WTC11 (cell line): Measurements from ENCODE around the gene CEP63. TPM values are rescaled to one million over a fixed set of nuclear protein-coding genes. Genes with fewer than 3 reads are reported as not detected.
"Not testable (repeated sequence)": the region's sequence is repeated elsewhere in the genome, so short reads cannot be mapped to it uniquely, and the experiment has no call there.

Source experiments
- ATAC-seq: fragments of 200-7000 bp; cut with Tn5 transposase; 2 replicates; pipeline ENCODE4 v1.10.0; 2021; ENCODE audit warnings: mild to moderate bottlenecking, moderate library complexity
- CTCF ChIA-PET: fragments of 300-600 bp; sonication (Branson Sonifier 250); formaldehyde crosslinking; loops from one replicate; lab custom pipeline; 2021; ENCODE audit warnings: antibody characterized with exemption; lab: Charles Lee
- POLR2A ChIA-PET: fragments of 350-600 bp; sonication (Branson Sonifier 250); formaldehyde crosslinking; loops from one replicate; lab custom pipeline; 2021; ENCODE audit warnings: antibody characterized with exemption; lab: Charles Lee
- DNase-seq: peaks from one replicate; pipeline ENCODE4 v3.0.0; 2021; ENCODE audit warnings: low spot score
- H3K27ac Mint-ChIP-seq: 2 replicates; pipeline ENCODE4 v1.8.0; 2021; ENCODE audit warnings: mixed read lengths
- H3K27me3 Mint-ChIP-seq: 2 replicates; pipeline ENCODE4 v1.8.0; 2021; ENCODE audit warnings: low read depth, mild to moderate bottlenecking, moderate library complexity, mixed read lengths
- H3K36me3 Mint-ChIP-seq: 2 replicates; pipeline ENCODE4 v1.8.0; 2021; ENCODE audit warnings: mixed read lengths
- H3K4me1 Mint-ChIP-seq: 2 replicates; pipeline ENCODE4 v1.8.0; 2022; ENCODE audit warnings: mixed read lengths
- H3K4me3 Mint-ChIP-seq: 2 replicates; pipeline ENCODE4 v1.8.0; 2021; ENCODE audit warnings: mild to moderate bottlenecking, moderate library complexity, mixed read lengths
- H3K9me3 Mint-ChIP-seq: 2 replicates; pipeline ENCODE4 v1.8.0; 2021; ENCODE audit warnings: mixed read lengths
- AR ChIP-seq: fragments of 250-450 bp; sonication (Bioruptor Pico); IDR thresholded peaks from 2 replicates; pipeline ENCODE4 v1.9.0; 2021; ENCODE audit warnings: mild to moderate bottlenecking
- ARID4B ChIP-seq: sonication (generic); formaldehyde crosslinking; IDR thresholded peaks from 2 replicates; pipeline ENCODE4 v1.8.0; 2023; ENCODE audit warnings: missing genetic modification reagents, mild to moderate bottlenecking, borderline replicate concordance
- ATF3 ChIP-seq: sonication (generic); formaldehyde crosslinking; conservative IDR thresholded peaks from 2 replicates; pipeline ENCODE4 v1.8.1; 2022; ENCODE audit warnings: mild to moderate bottlenecking, missing genetic modification reagents
- CBFB ChIP-seq: sonication (generic); formaldehyde crosslinking; IDR thresholded peaks from 2 replicates; pipeline ENCODE4 v1.8.1; 2022; ENCODE audit warnings: mild to moderate bottlenecking, low read depth, missing genetic modification reagents
- E2F4 ChIP-seq: sonication (generic); formaldehyde crosslinking; IDR thresholded peaks from 2 replicates; pipeline ENCODE4 v1.8.1; 2022; ENCODE audit warnings: low read depth, mild to moderate bottlenecking, moderate library complexity, missing genetic modification reagents, borderline replicate concordance
- EMX1 ChIP-seq: fragments of 250-450 bp; sonication (Bioruptor Pico); IDR thresholded peaks from 2 replicates; pipeline ENCODE4 v1.8.0; 2021; ENCODE audit warnings: mild to moderate bottlenecking
- FOXP4 ChIP-seq: sonication (generic); formaldehyde crosslinking; IDR thresholded peaks from 2 replicates; pipeline ENCODE4 v1.8.0; 2022; ENCODE audit warnings: mild to moderate bottlenecking, missing genetic modification reagents
- IRF2 ChIP-seq: sonication (generic); formaldehyde crosslinking; IDR thresholded peaks from 2 replicates; pipeline ENCODE4 v1.8.0; 2022; ENCODE audit warnings: low read depth, missing genetic modification reagents, borderline replicate concordance
- MYBL2 ChIP-seq: sonication (generic); formaldehyde crosslinking; IDR thresholded peaks from 2 replicates; pipeline ENCODE4 v1.8.1; 2023; ENCODE audit warnings: mild to moderate bottlenecking, moderate library complexity, missing genetic modification reagents
- NFE2L1 ChIP-seq: sonication (generic); formaldehyde crosslinking; IDR thresholded peaks from 2 replicates; pipeline ENCODE4 v1.8.1; 2023; ENCODE audit warnings: missing genetic modification reagents
- NR2C2 ChIP-seq: sonication (generic); formaldehyde crosslinking; IDR thresholded peaks from 2 replicates; pipeline ENCODE4 v1.8.0; 2022; ENCODE audit warnings: mild to moderate bottlenecking, missing genetic modification reagents
- RORB ChIP-seq: fragments of 250-450 bp; sonication (Bioruptor Pico); IDR thresholded peaks from 2 replicates; pipeline ENCODE4 v1.9.0; 2021; ENCODE audit warnings: mild to moderate bottlenecking
- ZNF121 ChIP-seq: sonication (generic); formaldehyde crosslinking; IDR thresholded peaks from 2 replicates; pipeline ENCODE4 v1.8.0; 2023; ENCODE audit warnings: missing genetic modification reagents
- ZNF232 ChIP-seq: sonication (generic); formaldehyde crosslinking; IDR thresholded peaks from 2 replicates; pipeline ENCODE4 v1.8.0; 2022; ENCODE audit warnings: mild to moderate bottlenecking, missing genetic modification reagents
- ZNF281 ChIP-seq: sonication (generic); formaldehyde crosslinking; IDR thresholded peaks from 2 replicates; pipeline ENCODE4 v1.8.0; 2023; ENCODE audit warnings: mild to moderate bottlenecking, missing genetic modification reagents
- total RNA-seq: library from RNA; stranded (reverse); gene quantifications from 3 replicates; pipeline ENCODE4 v1.2.3, GENCODE V29; 2021

CEP63 gene
- total RNA-seq, 1 experiment from 2014 or later = 28.0 TPM

GRCh38 chr3:134544316-134544715, 58.5 kb downstream of the CEP63 start (continued):
- TF ChIP-seq ZNF281 (CRISPR knock-in tag) (no peak), EMX1 (CRISPR knock-in tag) (no peak), ZNF121 (CRISPR knock-in tag) (no peak), NR2C2 (CRISPR knock-in tag) (no peak), E2F4 (CRISPR knock-in tag) (no peak), ARID4B (CRISPR knock-in tag) (no peak)
- TF ChIP-seq, all 79 proteins: peak for 0

- ATAC-seq, POLR2A ChIA-PET, CTCF ChIA-PET, DNase-seq, H3K4me3 Mint-ChIP-seq, H3K27me3 Mint-ChIP-seq, H3K4me1 Mint-ChIP-seq, H3K9me3 Mint-ChIP-seq, H3K27ac Mint-ChIP-seq: not testable (repeated sequence)
- peaks cover 18% of the 10 kb centered on the region for H3K36me3 Mint-ChIP-seq
Measured at GRCh38 chr3:134544783-134545182, 58.9 kb downstream of the CEP63 start.

GRCh38 chr3:134545818-134546217, 60.0 kb downstream of the CEP63 start:
- CTCF ChIA-PET = interaction anchor here (1.2 kb wide), 1 partner anchor 19 kb away, joined by 3 read pairs; no protein-coding TSS in a partner anchor
- Mint-ChIP-seq H3K27me3 (no peaks in the 10 kb centered on the region), H3K36me3 (peaks cover 27% of the 10 kb centered on the region), H3K27ac (no peak overlapping the region), H3K4me3 (no peak overlapping the region), H3K9me3 (no peaks in the 10 kb centered on the region), H3K4me1 (no peaks in the 10 kb centered on the region)
- DNase-seq (no peak), ATAC-seq (no peak)
- POLR2A ChIA-PET = no interaction called here
- TF ChIP-seq NFE2L1 (CRISPR knock-in tag) (no peak), FOXP4 (CRISPR knock-in tag) (no peak), ZNF232 (no peak), ATF3 (CRISPR knock-in tag) (no peak), EMX1 (CRISPR knock-in tag) (no peak), IRF2 (CRISPR knock-in tag) (no peak), AR (CRISPR knock-in tag) (no peak), NR2C2 (CRISPR knock-in tag) (no peak), RORB (CRISPR knock-in tag) (no peak), ZNF121 (CRISPR knock-in tag) (no peak), MYBL2 (CRISPR knock-in tag) (no peak), CBFB (CRISPR knock-in tag) (no peak)
